Endothelial cell of umbilical vein (primary cell): ENCODE results near the gene CGB2. TPM values are rescaled to one million over a fixed set of nuclear protein-coding genes. Genes with fewer than 3 reads are reported as not detected.

Experiments
- BruUV-seq: library from RNA; stranded (reverse); fragments of 400-500 nt; replicated peaks from 2 replicates; lab custom pipeline; 2021; lab: Mats Ljungman, UMichigan
- CTCF ChIA-PET: fragments of 300-600, 350-600 bp; sonication (Branson Sonifier 250); formaldehyde crosslinking; loops from one replicate; lab custom pipeline; 2021; ENCODE audit warnings: antibody characterized with exemption, inconsistent platforms; lab: Charles Lee
- POLR2A ChIA-PET: fragments of 300-600, 350-600 bp; sonication (Branson Sonifier 250); formaldehyde crosslinking; loops from one replicate; lab custom pipeline; 2021; ENCODE audit warnings: antibody characterized with exemption, inconsistent platforms; lab: Charles Lee
- DNase-seq: peaks from one replicate; pipeline ENCODE4 v3.0.0-alpha.2; 2011; ENCODE audit warnings: low read depth, low spot score
- FAIRE-seq: peaks from 2 replicates; lab custom pipeline; 2011; peaks lifted over from hg19 to GRCh38; lab: Jason Lieb, UNC
- H2AFZ ChIP-seq: 2 replicates; pipeline ENCODE4 v1.6.0; 2012; ENCODE audit warnings: low read depth, low read length, control low read depth, inconsistent platforms
- H3K27ac ChIP-seq: 2 replicates; pipeline ENCODE4 v1.5.1; 2011; ENCODE audit warnings: low read depth, mild to moderate bottlenecking, control low read depth, low read length, moderate library complexity; ENCODE audit not compliant: insufficient read depth
- H3K27me3 ChIP-seq, 2 experiments: 2 replicates each; pipeline versions ENCODE4 v1.6.0 to v1.6.1; 2011; ENCODE audit warnings: low read length in 2 of 2, mixed read lengths in 1 of 2; ENCODE audit not compliant: control insufficient read depth in 2 of 2, insufficient read depth in 2 of 2
- H3K36me3 ChIP-seq, 2 experiments: 2 replicates in 1 of 2; 3 replicates in 1 of 2; pipeline ENCODE4 v1.5.1; 2011; ENCODE audit warnings: low read length in 2 of 2, mild to moderate bottlenecking in 1 of 2, moderate library complexity in 1 of 2; ENCODE audit not compliant: control insufficient read depth in 2 of 2, insufficient read depth in 2 of 2; ENCODE audit errors: extremely low read depth in 1 of 2
- H3K4me1 ChIP-seq: 3 replicates; pipeline ENCODE4 v1.5.1; 2011; ENCODE audit warnings: mild to moderate bottlenecking, low read length; ENCODE audit not compliant: control insufficient read depth, insufficient read depth; ENCODE audit errors: extremely low read depth
- H3K4me2 ChIP-seq: 2 replicates; pipeline ENCODE4 v1.6.1; 2011; ENCODE audit warnings: low read length, control low read depth, mixed read lengths; ENCODE audit not compliant: insufficient read depth
- H3K4me3 ChIP-seq, 3 experiments: fragments of 200-600 bp in 1 of 3; sonication (generic), shearing (Covaris generic) in 1 of 3; replicated peaks in 1 of 3; 2 replicates each; pipeline ENCODE4 v1.5.1; 2011 to 2016; ENCODE audit warnings: control low read depth in 3 of 3, low read length in 3 of 3, mild to moderate bottlenecking in 2 of 3, inconsistent platforms in 1 of 3, low read depth in 1 of 3, moderate library complexity in 1 of 3; ENCODE audit not compliant: insufficient read depth in 1 of 3
- H3K79me2 ChIP-seq: 2 replicates; pipeline ENCODE4 v1.6.0; 2012; ENCODE audit warnings: low read length, inconsistent platforms; ENCODE audit not compliant: control insufficient read depth, insufficient read depth
- H3K9ac ChIP-seq: replicated peaks from 2 replicates; pipeline ENCODE3; 2011; ENCODE audit warnings: low read length, control low read depth; ENCODE audit not compliant: insufficient read depth; ENCODE audit errors: extremely low read depth
- H3K9me1 ChIP-seq: replicated peaks from 3 replicates; pipeline ENCODE4 v1.6.0; 2011; ENCODE audit warnings: mild to moderate bottlenecking, low read length; ENCODE audit not compliant: control insufficient read depth, insufficient read depth; ENCODE audit errors: extremely low read depth
- H3K9me3 ChIP-seq: replicated peaks from 2 replicates; pipeline ENCODE4 v1.5.1; 2012; ENCODE audit warnings: low read length, inconsistent platforms; ENCODE audit not compliant: control insufficient read depth, insufficient read depth
- H4K20me1 ChIP-seq: replicated peaks from 2 replicates; pipeline ENCODE3; 2011; ENCODE audit warnings: mild to moderate bottlenecking, low read length; ENCODE audit not compliant: control insufficient read depth, insufficient read depth; ENCODE audit errors: extremely low read depth
- EZH2 ChIP-seq: IDR thresholded peaks from 2 replicates; pipeline ENCODE4 v1.6.1; 2012; ENCODE audit warnings: borderline replicate concordance, low read depth, mild to moderate bottlenecking, moderate library complexity, low read length, inconsistent platforms; ENCODE audit not compliant: severe bottlenecking
- FOS ChIP-seq: IDR thresholded peaks from 2 replicates; pipeline ENCODE4 v1.6.1; 2011; ENCODE audit warnings: mild to moderate bottlenecking, low read length, moderate library complexity, borderline replicate concordance; ENCODE audit not compliant: insufficient read depth
- GATA2 ChIP-seq: IDR thresholded peaks from 2 replicates; pipeline ENCODE4 v1.7.0; 2011; ENCODE audit warnings: low read depth, mild to moderate bottlenecking, moderate library complexity, mixed read lengths, low read length; ENCODE audit not compliant: insufficient read length, insufficient read depth
- JUN ChIP-seq: IDR thresholded peaks from 2 replicates; pipeline ENCODE4 v1.6.1; 2011; ENCODE audit warnings: borderline replicate concordance, low read depth; ENCODE audit not compliant: insufficient read length, insufficient read depth
- MYC ChIP-seq: IDR thresholded peaks from one replicate; pipeline ENCODE4 v1.6.1; 2011; ENCODE audit warnings: mild to moderate bottlenecking, low read depth, low read length
- POLR2A ChIP-seq: IDR thresholded peaks from 2 replicates; pipeline ENCODE4 v1.6.1; 2012; ENCODE audit warnings: low read depth, mild to moderate bottlenecking, control low read depth, low read length
- POLR2AphosphoS5 ChIP-seq: IDR thresholded peaks from 2 replicates; pipeline ENCODE4 v1.6.1; 2012; ENCODE audit warnings: low read depth, mild to moderate bottlenecking, control low read depth, low read length, moderate library complexity; ENCODE audit not compliant: insufficient read depth
- dilution Hi-C: fragments of 300-500 bp; cut with MboI; formaldehyde crosslinking; loops from one replicate; pipeline ENCODE4 v1.15.0; 2019; ENCODE audit warnings: low sequenced_read_pairs; ENCODE audit not compliant: extremely low pct_ligation_motif_present
- intact Hi-C: fragments of 100-400 bp; cut with micrococcal nuclease; formaldehyde crosslinking; loops from one replicate; pipeline ENCODE4 v1.10.0; 2022
- microRNA-seq: library from miRNA; unstranded; fragments of <30 nt; microRNA quantifications from one replicate; pipeline ENCODE4 v1.2.0, GENCODE V29; 2021; ENCODE audit warnings: borderline number of aligned reads, borderline replicate concordance
- polyA plus RNA-seq, 4 experiments: library from polyadenylated mRNA; depleted of rRNA in 3 of 4; stranded (reverse) in 3 of 4; unstranded in 1 of 4; fragments of >200 nt; gene quantifications; 2 replicates each; pipeline versions ENCODE4 v1.2.1 to v1.2.3, GENCODE V29; 2011 to 2012; ENCODE audit warnings: missing spikeins in 1 of 4
- small RNA-seq: library from RNA; depleted of rRNA; stranded (forward); fragments of <200 nt; gene quantifications from one replicate; pipeline ENCODE3, GENCODE V24; 2012; ENCODE audit warnings: low replicate concordance, low read depth; ENCODE audit not compliant: insufficient read depth, insufficient read length
- total RNA-seq: library from RNA; stranded (reverse); gene quantifications from 2 replicates; pipeline ENCODE4 v1.2.3, GENCODE V29; 2021
- TF ChIP-seq, protein P1 (sequence below): IDR thresholded peaks from 2 replicates; pipeline ENCODE4 v1.6.1; 2011; ENCODE audit not compliant: insufficient read depth, insufficient read length
- TF ChIP-seq, protein P2 (sequence below), 2 donors: IDR thresholded peaks; 1 replicate in 1 of 2; 2 replicates in 1 of 2; pipeline ENCODE4 v1.5.1; 2011; ENCODE audit warnings: low read length in 2 of 2, mild to moderate bottlenecking in 2 of 2, moderate library complexity in 2 of 2, control low read depth in 1 of 2, inconsistent platforms in 1 of 2, low read depth in 1 of 2; ENCODE audit not compliant: insufficient read depth in 1 of 2; ENCODE audit errors: extremely low read depth in 1 of 2

Gene CGB2
- total and polyA plus RNA-seq, 2 donors (not counting 3 experiments of a cell fraction or from before 2014, with no cell fraction given), result not detected

DNA sequence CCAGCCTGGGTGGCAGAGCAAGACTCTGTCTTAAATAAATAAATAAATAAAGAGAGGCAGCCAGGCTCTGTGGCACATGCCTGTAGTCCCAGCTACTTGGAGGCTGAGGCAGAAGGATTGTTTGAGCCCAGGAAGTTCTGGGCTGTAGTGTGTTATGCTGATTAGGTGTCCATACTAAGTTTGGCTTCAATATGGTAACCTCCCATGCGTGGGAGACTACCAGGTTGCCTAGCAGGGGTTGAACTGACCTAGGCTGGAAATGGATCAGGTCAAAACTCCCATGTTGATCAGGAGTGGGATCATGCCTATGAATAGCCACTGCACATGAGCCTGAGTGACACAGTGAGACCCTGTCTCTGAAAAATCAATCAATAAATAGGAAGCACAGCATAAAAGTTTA is 49.6 kb downstream of the CGB2 start:
- H3K27me3 ChIP-seq, result peaks cover 2 to 3% of the 10 kb centered on the region in 2 experiments
- no TSS peak for BruUV-seq
- no peak overlapping the region for H3K27ac ChIP-seq
- TF ChIP-seq EZH2 (no peak), GATA2 (no peak), JUN (no peak), POLR2AphosphoS5 (no peak), POLR2A (no peak), MYC (no peak), FOS (no peak)
- TF ChIP-seq, protein P1, sequence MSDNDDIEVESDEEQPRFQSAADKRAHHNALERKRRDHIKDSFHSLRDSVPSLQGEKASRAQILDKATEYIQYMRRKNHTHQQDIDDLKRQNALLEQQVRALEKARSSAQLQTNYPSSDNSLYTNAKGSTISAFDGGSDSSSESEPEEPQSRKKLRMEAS, result no peak
- TF ChIP-seq, protein P2, sequence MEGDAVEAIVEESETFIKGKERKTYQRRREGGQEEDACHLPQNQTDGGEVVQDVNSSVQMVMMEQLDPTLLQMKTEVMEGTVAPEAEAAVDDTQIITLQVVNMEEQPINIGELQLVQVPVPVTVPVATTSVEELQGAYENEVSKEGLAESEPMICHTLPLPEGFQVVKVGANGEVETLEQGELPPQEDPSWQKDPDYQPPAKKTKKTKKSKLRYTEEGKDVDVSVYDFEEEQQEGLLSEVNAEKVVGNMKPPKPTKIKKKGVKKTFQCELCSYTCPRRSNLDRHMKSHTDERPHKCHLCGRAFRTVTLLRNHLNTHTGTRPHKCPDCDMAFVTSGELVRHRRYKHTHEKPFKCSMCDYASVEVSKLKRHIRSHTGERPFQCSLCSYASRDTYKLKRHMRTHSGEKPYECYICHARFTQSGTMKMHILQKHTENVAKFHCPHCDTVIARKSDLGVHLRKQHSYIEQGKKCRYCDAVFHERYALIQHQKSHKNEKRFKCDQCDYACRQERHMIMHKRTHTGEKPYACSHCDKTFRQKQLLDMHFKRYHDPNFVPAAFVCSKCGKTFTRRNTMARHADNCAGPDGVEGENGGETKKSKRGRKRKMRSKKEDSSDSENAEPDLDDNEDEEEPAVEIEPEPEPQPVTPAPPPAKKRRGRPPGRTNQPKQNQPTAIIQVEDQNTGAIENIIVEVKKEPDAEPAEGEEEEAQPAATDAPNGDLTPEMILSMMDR (IDR thresholded peaks at IDR 0.05; ENCODE audit: extremely low read depth in 1 of 2, insufficient read depth in 1 of 2, low read depth in 1 of 2, low read length in 2 of 2), result no peak
- H4K20me1 ChIP-seq, result no peaks in the 10 kb centered on the region
- dilution Hi-C loops (no loop called here), intact Hi-C loops (no loop called here)
- H3K4me2 ChIP-seq, result no peak overlapping the region
- peaks cover 3% of the 10 kb centered on the region for H3K4me1 ChIP-seq
- ChIA-PET CTCF (interaction anchor here (2.2 kb wide), 1 partner anchor 126 kb away, joined by 6 read pairs; no protein-coding TSS in a partner anchor), POLR2A (no interaction called here)
- no peaks in the 10 kb centered on the region for H3K9me1 ChIP-seq
- FAIRE-seq, result no peak
- peaks cover 10% of the 10 kb centered on the region for H3K79me2 ChIP-seq
- H3K9ac ChIP-seq, result no peak overlapping the region
- H3K4me3 ChIP-seq, result no peak overlapping the region
- no peak for DNase-seq
- no peaks in the 10 kb centered on the region for H3K9me3 ChIP-seq
- no peaks in the 10 kb centered on the region for H3K36me3 ChIP-seq
- H2AFZ ChIP-seq, result no peak overlapping the region

Small RNA genes within 50 kb of the gene (microRNA-seq; reads per million reads assigned to microRNA genes)
- not detected for gene MIR6798

Small RNA genes within 50 kb of the gene (small RNA-seq; reads per million reads assigned to genes)
- gene MIR6798 (not detected), gene RN7SL708P (not detected)

Other genes with a start within 250 kb of the CGB2 start
- gene BCAT2, start 220.9 kb upstream of the CGB2 start, total RNA-seq, result 53.9 and 62.5 TPM in 2 replicates
- 62.0 and 74.7 TPM in 2 replicates for gene BCAT2, start 220.9 kb upstream of the CGB2 start, polyA plus RNA-seq
- 20.9 and 21.5 TPM in 2 replicates for gene HSD17B14, start 195.4 kb upstream of the CGB2 start, total RNA-seq
- 44.5 and 46.3 TPM in 2 replicates for gene HSD17B14, start 195.4 kb upstream of the CGB2 start, polyA plus RNA-seq
- gene PLEKHA4, start 163.3 kb upstream of the CGB2 start, total RNA-seq, result 4.9 and 10.1 TPM in 2 replicates
- gene PLEKHA4, start 163.3 kb upstream of the CGB2 start, polyA plus RNA-seq, result 3.9 and 4.5 TPM in 2 replicates
- 67.4 and 73.4 TPM in 2 replicates for gene PPP1R15A, start 159.5 kb upstream of the CGB2 start, total RNA-seq
- gene PPP1R15A, start 159.5 kb upstream of the CGB2 start, polyA plus RNA-seq, result 34.3 and 42.3 TPM in 2 replicates
- gene TULP2, start 133.1 kb upstream of the CGB2 start, total RNA-seq, result not detected in 2 replicates
- gene TULP2, start 133.1 kb upstream of the CGB2 start, polyA plus RNA-seq, result 0.08 and 0.18 TPM in 2 replicates
- 190 and 194 TPM in 2 replicates for gene NUCB1, start 131.6 kb upstream of the CGB2 start, total RNA-seq
- gene NUCB1, start 131.6 kb upstream of the CGB2 start, polyA plus RNA-seq, result 231 and 237 TPM in 2 replicates
- gene DHDH, start 98.2 kb upstream of the CGB2 start, total RNA-seq, result not detected in 2 replicates
- not detected in 2 replicates for gene DHDH, start 98.2 kb upstream of the CGB2 start, polyA plus RNA-seq
- gene BAX, start 77.0 kb upstream of the CGB2 start, total RNA-seq, result 267 and 295 TPM in 2 replicates
- 283 and 359 TPM in 2 replicates for gene BAX, start 77.0 kb upstream of the CGB2 start, polyA plus RNA-seq
- 1,636 and 1,937 TPM in 2 replicates for gene FTL, start 66.6 kb upstream of the CGB2 start, total RNA-seq
- 2,748 and 3,914 TPM in 2 replicates for gene FTL, start 66.6 kb upstream of the CGB2 start, polyA plus RNA-seq
- gene GYS1, start 38.6 kb upstream of the CGB2 start, total RNA-seq, result 53.9 and 58.9 TPM in 2 replicates
- gene GYS1, start 38.6 kb upstream of the CGB2 start, polyA plus RNA-seq, result 39.0 and 41.7 TPM in 2 replicates
- gene RUVBL2, start 38.0 kb upstream of the CGB2 start, total RNA-seq, result 110 and 115 TPM in 2 replicates
- gene RUVBL2, start 38.0 kb upstream of the CGB2 start, polyA plus RNA-seq, result 185 and 200 TPM in 2 replicates
- not detected in 2 replicates for gene LHB, start 14.8 kb upstream of the CGB2 start, total RNA-seq
- 1.3 and 1.4 TPM in 2 replicates for gene LHB, start 14.8 kb upstream of the CGB2 start, polyA plus RNA-seq
- not detected in 2 replicates for gene CGB3, start 7.6 kb upstream of the CGB2 start, total RNA-seq
- not detected in 2 replicates for gene CGB3, start 7.6 kb upstream of the CGB2 start, polyA plus RNA-seq
- gene CGB1, start 5.0 kb downstream of the CGB2 start, total RNA-seq, result not detected in 2 replicates
- not detected in 2 replicates for gene CGB1, start 5.0 kb downstream of the CGB2 start, polyA plus RNA-seq
- not detected in 2 replicates for gene CGB5, start 12.0 kb downstream of the CGB2 start, total RNA-seq
- not detected in 2 replicates for gene CGB5, start 12.0 kb downstream of the CGB2 start, polyA plus RNA-seq
- gene CGB8, start 17.2 kb downstream of the CGB2 start, total RNA-seq, result not detected in 2 replicates
- gene CGB8, start 17.2 kb downstream of the CGB2 start, polyA plus RNA-seq, result not detected in 2 replicates
- 0.42 TPM in 1 of 2 replicates, not detected in the other for gene CGB7, start 25.9 kb downstream of the CGB2 start, total RNA-seq
- 0.41 and 0.62 TPM in 2 replicates for gene CGB7, start 25.9 kb downstream of the CGB2 start, polyA plus RNA-seq
- gene NTF4, start 32.9 kb downstream of the CGB2 start, total RNA-seq, result not detected in 2 replicates
- not detected in 2 replicates for gene NTF4, start 32.9 kb downstream of the CGB2 start, polyA plus RNA-seq
- not detected in 2 replicates for gene KCNA7, start 40.8 kb downstream of the CGB2 start, total RNA-seq
- not detected in 2 replicates for gene KCNA7, start 40.8 kb downstream of the CGB2 start, polyA plus RNA-seq
- gene SNRNP70, start 53.6 kb downstream of the CGB2 start, total RNA-seq, result 215 and 228 TPM in 2 replicates
- 300 and 317 TPM in 2 replicates for gene SNRNP70, start 53.6 kb downstream of the CGB2 start, polyA plus RNA-seq
- 4.2 and 4.5 TPM in 2 replicates for gene LIN7B, start 82.5 kb downstream of the CGB2 start, total RNA-seq
- 2.2 and 4.4 TPM in 2 replicates for gene LIN7B, start 82.5 kb downstream of the CGB2 start, polyA plus RNA-seq
- 1.5 TPM in 1 of 2 replicates, not detected in the other for gene C19orf73, start 87.3 kb downstream of the CGB2 start, total RNA-seq
- 1.8 and 2.5 TPM in 2 replicates for gene C19orf73, start 87.3 kb downstream of the CGB2 start, polyA plus RNA-seq
- 2.0 and 2.6 TPM in 2 replicates for gene PPFIA3, start 87.7 kb downstream of the CGB2 start, total RNA-seq
- 1.3 and 1.4 TPM in 2 replicates for gene PPFIA3, start 87.7 kb downstream of the CGB2 start, polyA plus RNA-seq
- gene HRC, start 123.5 kb downstream of the CGB2 start, total RNA-seq, result not detected in 2 replicates
- gene HRC, start 123.5 kb downstream of the CGB2 start, polyA plus RNA-seq, result not detected in 2 replicates
- gene TRPM4, start 125.9 kb downstream of the CGB2 start, total RNA-seq, result 38.9 and 40.6 TPM in 2 replicates
- gene TRPM4, start 125.9 kb downstream of the CGB2 start, polyA plus RNA-seq, result 17.6 and 23.7 TPM in 2 replicates